ENCODE results near the gene TGFBRAP1. TPM values are rescaled to one million over a fixed set of nuclear protein-coding genes. Genes with fewer than 3 reads are reported as not detected.
A peak's percentile ranks its signal among the peaks of the same experiment; 100 is the strongest.

The TGFBRAP1 gene
- total RNA-seq, 2 donors from 2014 or later: 14.2 to 19.8 TPM

DNA sequence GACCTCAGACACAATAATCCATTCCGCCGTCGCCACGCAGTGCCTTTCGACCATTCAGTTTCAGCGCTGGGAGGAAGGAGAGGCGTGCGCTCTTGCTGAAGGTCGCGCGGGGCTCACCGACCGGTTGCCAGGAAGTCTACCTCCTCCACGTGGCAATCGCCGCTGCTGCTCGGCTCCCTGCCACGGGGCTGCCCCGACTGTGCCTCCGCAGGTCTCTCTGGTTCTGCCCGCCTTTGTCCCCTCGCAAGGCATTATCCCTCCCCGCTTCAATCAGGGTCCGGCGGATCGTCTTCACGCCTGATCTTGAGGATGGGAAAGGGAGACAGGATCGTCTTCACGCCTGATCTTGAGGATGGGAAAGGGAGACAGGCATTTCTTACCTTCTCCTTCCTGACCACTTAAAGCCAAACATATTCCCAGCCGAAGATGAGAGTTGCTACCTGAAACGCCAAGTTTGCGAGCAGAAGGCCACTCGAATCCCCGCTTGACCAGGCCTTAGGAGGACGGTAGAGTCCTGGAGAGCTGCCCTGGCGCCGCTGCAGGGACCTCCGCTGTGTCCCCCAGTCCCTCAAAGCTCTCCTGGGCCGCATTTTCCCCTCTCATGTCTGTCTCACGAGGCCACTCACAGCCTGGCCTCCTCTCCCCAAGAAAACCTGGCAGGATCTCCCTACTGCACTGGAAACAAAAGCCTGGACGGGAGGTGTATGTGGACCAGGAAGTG, 92.3 kb downstream of the TGFBRAP1 start:
- Histone ChIP-seq H3K27me3 (no peaks in the 10 kb centered on the region), H3K4me3 (no peak overlapping the region), H3K9me3 (no peaks in the 10 kb centered on the region), H3K9ac (ENCODE audit: low read depth in 2 of 2, low read length in 2 of 2) (no peak overlapping the region), H3K27ac (no peak overlapping the region), H3K4me1 (no peaks in the 10 kb centered on the region), H3K36me3 (no peaks in the 10 kb centered on the region)
- TF ChIP-seq, protein P1, sequence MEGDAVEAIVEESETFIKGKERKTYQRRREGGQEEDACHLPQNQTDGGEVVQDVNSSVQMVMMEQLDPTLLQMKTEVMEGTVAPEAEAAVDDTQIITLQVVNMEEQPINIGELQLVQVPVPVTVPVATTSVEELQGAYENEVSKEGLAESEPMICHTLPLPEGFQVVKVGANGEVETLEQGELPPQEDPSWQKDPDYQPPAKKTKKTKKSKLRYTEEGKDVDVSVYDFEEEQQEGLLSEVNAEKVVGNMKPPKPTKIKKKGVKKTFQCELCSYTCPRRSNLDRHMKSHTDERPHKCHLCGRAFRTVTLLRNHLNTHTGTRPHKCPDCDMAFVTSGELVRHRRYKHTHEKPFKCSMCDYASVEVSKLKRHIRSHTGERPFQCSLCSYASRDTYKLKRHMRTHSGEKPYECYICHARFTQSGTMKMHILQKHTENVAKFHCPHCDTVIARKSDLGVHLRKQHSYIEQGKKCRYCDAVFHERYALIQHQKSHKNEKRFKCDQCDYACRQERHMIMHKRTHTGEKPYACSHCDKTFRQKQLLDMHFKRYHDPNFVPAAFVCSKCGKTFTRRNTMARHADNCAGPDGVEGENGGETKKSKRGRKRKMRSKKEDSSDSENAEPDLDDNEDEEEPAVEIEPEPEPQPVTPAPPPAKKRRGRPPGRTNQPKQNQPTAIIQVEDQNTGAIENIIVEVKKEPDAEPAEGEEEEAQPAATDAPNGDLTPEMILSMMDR (IDR thresholded peaks at IDR 0.05): no peak
- intact Hi-C loops (cut with DNase I): no loop called here
- no peak for DNase-seq

DNA sequence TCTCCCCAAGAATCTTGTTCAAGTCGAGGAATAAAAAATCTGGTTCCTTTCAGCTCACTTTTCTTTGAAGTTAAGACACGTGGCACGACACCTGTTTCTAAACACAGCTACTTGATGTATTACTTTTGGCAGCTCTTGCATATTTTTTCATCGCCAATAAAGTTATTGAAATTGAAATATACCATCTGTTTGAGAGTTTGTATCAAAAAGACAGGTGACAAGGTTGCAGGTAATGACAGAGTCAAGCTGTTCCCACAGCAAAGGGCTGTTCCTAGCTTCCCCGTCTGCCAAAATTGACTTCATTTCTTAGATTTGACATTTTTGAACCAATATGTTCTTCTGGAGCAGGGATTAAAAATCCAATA, 93.5 kb downstream of the TGFBRAP1 start:
- no peaks in the 10 kb centered on the region for H3K27me3 ChIP-seq
- intact Hi-C loops (cut with DNase I): loop anchor here (1.0 kb wide), 1 partner anchor 122 kb away; no protein-coding TSS in a partner anchor
- no peaks in the 10 kb centered on the region for H3K4me1 ChIP-seq
- no peak overlapping the region for H3K9ac ChIP-seq (ENCODE audit: low read depth in 2 of 2, low read length in 2 of 2)
- no peak overlapping the region for H3K4me3 ChIP-seq
- H3K27ac ChIP-seq: no peak overlapping the region
- H3K36me3 ChIP-seq: no peaks in the 10 kb centered on the region
- H3K9me3 ChIP-seq: no peaks in the 10 kb centered on the region
- TF ChIP-seq, protein P1 (IDR thresholded peaks at IDR 0.05): no peak
- DNase-seq: no peak

DNA sequence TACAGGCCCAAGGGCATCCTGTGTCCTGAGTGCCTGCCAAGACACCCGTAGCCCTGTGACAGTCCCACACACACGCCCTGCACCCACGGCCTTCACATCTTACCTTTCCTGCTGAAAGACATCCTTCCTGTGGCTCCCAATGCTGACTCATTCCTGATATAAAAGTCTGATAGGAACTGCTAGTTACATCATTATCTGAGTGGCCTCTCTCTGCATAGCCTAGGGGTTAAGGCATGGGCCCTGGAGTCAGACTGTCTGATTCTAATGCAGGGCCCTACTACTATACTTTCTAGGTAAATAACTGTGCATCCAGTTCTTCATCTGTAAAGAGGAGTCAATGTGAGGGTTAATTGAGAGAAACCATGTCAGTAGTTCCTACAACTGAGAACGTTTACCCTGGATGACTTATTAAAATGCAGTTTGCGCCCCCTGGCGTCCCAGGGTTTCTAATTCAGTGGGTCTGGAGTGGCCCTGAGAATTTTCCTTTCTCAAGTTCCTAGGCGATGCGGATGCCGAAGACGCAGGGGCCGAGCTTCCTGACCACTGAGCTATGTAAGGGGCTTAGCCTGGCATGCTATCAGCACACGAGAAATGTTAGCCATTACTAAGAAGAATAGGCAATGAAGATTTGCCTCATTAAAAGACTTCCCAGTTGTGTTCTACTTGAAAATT, 94.0 kb downstream of the TGFBRAP1 start:
- peak; percentile 84 for DNase-seq
- H3K27ac ChIP-seq: no peak overlapping the region
- TF ChIP-seq, protein P1 (IDR thresholded peaks at IDR 0.05): peak; percentile 72
- H3K9ac ChIP-seq (ENCODE audit: low read depth in 2 of 2, low read length in 2 of 2): no peak overlapping the region
- H3K36me3 ChIP-seq: no peaks in the 10 kb centered on the region
- no peaks in the 10 kb centered on the region for H3K4me1 ChIP-seq
- intact Hi-C loops (cut with DNase I): loop anchor here (1.0 kb wide), 1 partner anchor 121 kb away; no protein-coding TSS in a partner anchor
- no peaks in the 10 kb centered on the region for H3K27me3 ChIP-seq
- H3K9me3 ChIP-seq: no peaks in the 10 kb centered on the region
- no peak overlapping the region for H3K4me3 ChIP-seq

DNA sequence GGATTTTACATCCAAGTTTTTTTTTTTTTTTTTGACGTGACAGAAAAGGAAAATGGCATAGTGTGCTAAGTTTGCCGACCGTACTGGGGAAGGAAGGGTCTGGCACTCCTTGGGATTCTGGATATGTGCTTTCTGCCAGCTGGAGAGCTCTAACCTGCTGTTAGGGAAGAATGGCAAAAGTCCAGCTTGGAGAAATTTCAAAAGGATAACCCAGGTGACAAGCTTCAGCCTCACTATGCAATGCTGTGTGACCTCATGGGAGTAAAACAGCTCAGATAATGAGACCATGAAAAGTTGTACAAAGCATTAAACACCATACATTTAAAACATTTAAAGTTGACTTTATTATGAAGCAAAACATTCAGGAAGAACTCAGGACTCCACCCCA, 98.3 kb downstream of the TGFBRAP1 start:
- no peaks in the 10 kb centered on the region for H3K9me3 ChIP-seq
- TF ChIP-seq, protein P1 (IDR thresholded peaks at IDR 0.05): no peak
- no peaks in the 10 kb centered on the region for H3K4me1 ChIP-seq
- H3K36me3 ChIP-seq: no peaks in the 10 kb centered on the region
- intact Hi-C loops (cut with DNase I): no loop called here
- no peaks in the 10 kb centered on the region for H3K27me3 ChIP-seq
- no peak overlapping the region for H3K9ac ChIP-seq (ENCODE audit: low read depth in 2 of 2, low read length in 2 of 2)
- peak; percentile 3 for DNase-seq
- H3K27ac ChIP-seq: no peak overlapping the region
- H3K4me3 ChIP-seq: no peak overlapping the region

DNA sequence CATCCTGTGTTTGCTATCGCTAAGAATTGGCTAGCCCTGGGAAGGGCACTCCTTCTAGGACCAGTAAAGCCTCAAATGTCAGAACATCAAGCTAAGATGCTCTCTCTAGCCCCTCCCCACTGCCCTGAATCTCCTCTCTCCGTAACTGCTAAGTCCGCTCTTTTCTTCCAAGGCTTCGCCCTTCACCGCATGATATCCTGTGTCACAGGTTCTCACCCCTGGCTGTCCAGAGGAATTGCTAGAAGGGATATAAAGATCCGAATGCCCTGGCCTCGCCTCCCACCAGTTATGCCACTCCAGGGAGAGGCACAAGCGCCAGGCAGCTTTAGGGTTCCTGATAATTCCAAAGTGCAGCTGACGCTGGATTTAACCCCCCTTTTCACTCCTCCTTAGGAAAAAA, 105.1 kb downstream of the TGFBRAP1 start:
- intact Hi-C loops (cut with DNase I): no loop called here
- Histone ChIP-seq H3K27me3 (no peaks in the 10 kb centered on the region), H3K9ac (ENCODE audit: low read depth in 2 of 2, low read length in 2 of 2) (no peak overlapping the region), H3K9me3 (no peaks in the 10 kb centered on the region), H3K36me3 (no peaks in the 10 kb centered on the region), H3K4me3 (no peak overlapping the region), H3K27ac (no peak overlapping the region), H3K4me1 (no peaks in the 10 kb centered on the region)
- no peak for DNase-seq
- TF ChIP-seq, protein P1 (IDR thresholded peaks at IDR 0.05): no peak
